ENCODE measurements around the gene KCNC3. TPM values are rescaled to one million over a fixed set of nuclear protein-coding genes. Genes with fewer than 3 reads are reported as not detected.

KCNC3 gene
- total RNA-seq (10 to 100 TPM in 1 of 2 donors, 1 to 10 TPM in 1; 8.5 to 14.7 TPM), polyA plus RNA-seq (ENCODE audit: insufficient read length in 6 of 6) (10 to 100 TPM; 20.3 to 29.8 (median 25.3) TPM)
- long read RNA-seq, donor 1: 0 reads
- long read RNA-seq, donor 2, partial matches to known transcripts: 5 of 5 reads
- long read RNA-seq, donor 2, other reads (novel, unspliced or antisense): 0 of 5 reads
- long read RNA-seq, donor 3: 0 reads
- long read RNA-seq, donor 4, partial matches to known transcripts: 0 of 1 reads
- long read RNA-seq, donor 4, other reads (novel, unspliced or antisense): 1 of 1 reads
- long read RNA-seq, donor 5: 0 reads
- long read RNA-seq, donor 6: 0 reads
- long read RNA-seq, donor 7, partial matches to known transcripts: 11 of 11 reads
- long read RNA-seq, donor 7, other reads (novel, unspliced or antisense): 0 of 11 reads
- long read RNA-seq, donor 8, partial matches to known transcripts: 0 of 1 reads
- long read RNA-seq, donor 8, other reads (novel, unspliced or antisense): 0 of 1 reads
- long read RNA-seq, donor 9: 0 reads
- long read RNA-seq, donor 10: 0 reads
- long read RNA-seq, donor 11: 0 reads
- long read RNA-seq, donor 12: 0 reads

DNA sequence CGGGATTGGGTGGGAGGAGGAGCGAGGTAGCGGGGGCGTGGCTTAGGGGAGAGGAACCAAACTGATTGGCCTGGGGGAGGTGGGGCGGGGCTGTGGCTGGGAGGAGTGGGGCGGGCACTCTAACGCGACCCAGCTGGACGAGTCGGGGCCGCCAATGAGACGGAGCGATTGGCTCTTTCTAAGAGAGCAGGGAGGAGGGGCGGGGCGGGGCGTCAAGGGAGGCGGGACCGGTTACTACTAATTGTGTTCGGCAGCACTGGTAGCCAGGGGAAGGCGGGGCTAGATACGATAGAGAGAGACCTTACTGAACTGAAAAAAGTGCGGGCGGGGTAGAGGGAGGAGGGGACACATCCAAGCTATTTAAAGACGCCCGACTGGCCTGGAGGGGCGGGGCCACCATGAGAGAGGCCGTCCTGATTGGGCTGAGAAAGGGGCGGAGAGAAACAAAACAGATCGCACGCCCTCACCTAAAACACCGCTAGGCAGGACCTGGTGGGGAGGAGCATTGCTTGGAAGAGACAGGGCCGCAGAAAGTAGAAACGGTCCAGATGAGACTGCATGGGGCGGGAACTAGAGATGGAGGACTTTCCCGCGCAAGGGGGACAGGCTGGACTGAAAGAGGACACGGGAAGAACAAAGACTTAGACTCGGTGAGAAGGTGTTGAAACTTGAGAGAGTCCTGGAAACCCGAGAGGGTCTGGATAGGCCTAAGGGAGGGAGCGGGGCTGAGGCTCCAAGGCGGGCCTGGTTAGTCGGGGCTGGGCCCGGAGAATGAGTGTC lies at the start of gene KCNC3:
KCNC3 (minus strand) TSS at position 232 of the 780 bp plus-strand sequence. CDS start 295 bp downstream, outside the sequence.
- TF ChIP-seq CTCF (IDR thresholded peaks at IDR 0.05): no peak
- intact Hi-C loops (cut with DNase I): no loop called here
- Histone ChIP-seq H3K27me3 (peaks cover 11 to 95% of the 10 kb centered on the region in 2 donors), H3K36me3 (no peaks in the 10 kb centered on the region), H3K9me3 (no peaks in the 10 kb centered on the region), H3K4me3 (peak within 1 kb of the TSS in 1 of 2 donors; percentile 36), H3K4me1 (peaks cover 0 to 67% of the 10 kb centered on the region in 2 donors), H3K27ac (peak within 1 kb of the TSS in 1 of 2 donors; percentile 69)
- DNase-seq (peak; percentile 97 to 100 (median 98)), ATAC-seq (peak; percentile 71)

DNA sequence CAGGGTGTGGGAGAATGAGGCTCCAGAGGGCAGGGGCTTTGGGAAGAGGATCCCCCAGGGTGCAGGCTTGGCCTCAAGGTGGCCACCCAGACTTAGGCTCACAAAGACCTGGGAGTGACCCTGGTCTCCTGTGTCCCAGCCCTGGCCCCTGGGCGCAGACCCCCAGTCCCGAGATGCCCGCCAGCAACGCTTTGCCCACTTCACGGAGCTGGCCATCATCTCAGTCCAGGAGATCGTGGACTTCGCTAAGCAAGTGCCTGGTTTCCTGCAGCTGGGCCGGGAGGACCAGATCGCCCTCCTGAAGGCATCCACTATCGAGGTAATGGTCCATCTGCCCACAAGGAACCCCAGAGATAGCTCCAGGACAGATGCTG lies 49.7 kb upstream of the KCNC3 start:
- intact Hi-C loops (cut with DNase I): no loop called here
- Histone ChIP-seq H3K27me3 (no peaks in the 10 kb centered on the region), H3K4me3 (no peak overlapping the region), H3K9me3 (no peaks in the 10 kb centered on the region), H3K36me3 (peaks cover 0 to 59% of the 10 kb centered on the region in 2 donors), H3K4me1 (peaks cover 4 to 43% of the 10 kb centered on the region in 2 donors), H3K27ac (no peak overlapping the region)
- ATAC-seq: no peak
- no peak for TF ChIP-seq CTCF (IDR thresholded peaks at IDR 0.05)
- no peak for DNase-seq

DNA sequence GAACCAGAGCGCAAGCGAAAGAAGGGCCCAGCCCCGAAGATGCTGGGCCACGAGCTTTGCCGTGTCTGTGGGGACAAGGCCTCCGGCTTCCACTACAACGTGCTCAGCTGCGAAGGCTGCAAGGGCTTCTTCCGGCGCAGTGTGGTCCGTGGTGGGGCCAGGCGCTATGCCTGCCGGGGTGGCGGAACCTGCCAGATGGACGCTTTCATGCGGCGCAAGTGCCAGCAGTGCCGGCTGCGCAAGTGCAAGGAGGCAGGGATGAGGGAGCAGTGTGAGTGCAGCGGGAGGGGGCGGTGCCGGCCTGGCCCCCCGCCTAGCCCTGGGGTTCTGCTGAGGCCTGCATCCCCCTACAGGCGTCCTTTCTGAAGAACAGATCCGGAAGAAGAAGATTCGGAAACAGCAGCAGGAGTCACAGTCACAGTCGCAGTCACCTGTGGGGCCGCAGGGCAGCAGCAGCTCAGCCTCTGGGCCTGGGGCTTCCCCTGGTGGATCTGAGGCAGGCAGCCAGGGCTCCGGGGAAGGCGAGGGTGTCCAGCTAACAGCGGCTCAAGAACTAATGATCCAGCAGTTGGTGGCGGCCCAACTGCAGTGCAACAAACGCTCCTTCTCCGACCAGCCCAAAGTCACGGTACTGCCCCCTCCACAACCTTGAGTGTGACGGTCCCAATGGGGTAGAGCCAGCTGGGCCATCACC lies 49.1 kb upstream of the KCNC3 start:
- ATAC-seq: no peak
- H3K27me3 ChIP-seq: no peaks in the 10 kb centered on the region
- H3K4me3 ChIP-seq: no peak overlapping the region
- peaks cover 0 to 59% of the 10 kb centered on the region in 2 donors for H3K36me3 ChIP-seq
- intact Hi-C loops (cut with DNase I): no loop called here
- no peaks in the 10 kb centered on the region for H3K9me3 ChIP-seq
- H3K27ac ChIP-seq: no peak overlapping the region
- no peak for TF ChIP-seq CTCF (IDR thresholded peaks at IDR 0.05)
- peaks cover 4 to 38% of the 10 kb centered on the region in 2 donors for H3K4me1 ChIP-seq
- DNase-seq: no peak

DNA sequence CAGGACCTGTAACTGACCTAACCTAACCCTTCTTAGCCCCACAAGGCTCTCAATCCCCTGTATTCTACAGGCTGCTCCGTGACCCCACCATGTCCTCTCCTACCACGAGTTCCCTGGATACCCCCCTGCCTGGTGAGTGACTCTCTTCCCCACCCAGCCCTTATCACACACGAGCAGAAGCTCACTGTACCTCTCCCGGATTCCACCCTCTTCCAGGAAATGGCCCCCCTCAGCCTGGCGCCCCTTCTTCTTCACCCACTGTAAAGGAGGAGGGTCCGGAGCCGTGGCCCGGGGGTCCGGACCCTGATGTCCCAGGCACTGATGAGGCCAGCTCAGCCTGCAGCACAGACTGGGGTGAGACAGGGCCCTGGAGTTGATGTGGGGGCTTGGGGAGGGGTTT lies 48.3 kb upstream of the KCNC3 start:
- H3K9me3 ChIP-seq: no peaks in the 10 kb centered on the region
- peak overlapping the region in 1 of 2 donors; percentile 88 for H3K4me3 ChIP-seq
- no peak for TF ChIP-seq CTCF (IDR thresholded peaks at IDR 0.05)
- no peak overlapping the region for H3K27ac ChIP-seq
- H3K27me3 ChIP-seq: no peaks in the 10 kb centered on the region
- DNase-seq: no peak
- H3K4me1 ChIP-seq: peaks cover 4 to 36% of the 10 kb centered on the region in 2 donors
- peaks cover 0 to 53% of the 10 kb centered on the region in 2 donors for H3K36me3 ChIP-seq
- ATAC-seq: no peak
- intact Hi-C loops (cut with DNase I): no loop called here
